ENCODE results near the gene PTPDC1.

Gene PTPDC1

DNA sequence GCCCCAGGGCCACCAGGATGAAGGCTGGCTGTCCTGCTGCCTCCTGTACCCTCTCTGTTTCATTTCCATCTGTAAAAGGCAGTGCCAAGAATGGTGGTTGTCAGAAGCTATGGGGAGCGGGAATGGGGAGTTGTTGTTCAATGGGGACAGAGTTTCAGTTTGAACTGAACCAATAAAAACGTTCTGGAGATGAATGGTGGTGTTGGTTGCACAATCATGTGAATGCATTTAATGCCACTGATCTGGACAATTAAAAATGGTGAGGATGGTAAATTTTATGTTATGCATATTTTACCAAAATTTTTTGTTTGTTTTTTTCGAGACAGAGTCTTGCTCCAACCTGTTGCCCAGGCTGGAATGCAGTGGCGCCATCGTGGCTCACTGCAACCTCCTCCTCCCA, 58.1 kb downstream of the PTPDC1 start:
- DNase-seq, result no peak

- no peak for DNase-seq
These were observed 60.1 kb downstream of the PTPDC1 start for GRCh38 chr9:94144394-94144793.

DNA sequence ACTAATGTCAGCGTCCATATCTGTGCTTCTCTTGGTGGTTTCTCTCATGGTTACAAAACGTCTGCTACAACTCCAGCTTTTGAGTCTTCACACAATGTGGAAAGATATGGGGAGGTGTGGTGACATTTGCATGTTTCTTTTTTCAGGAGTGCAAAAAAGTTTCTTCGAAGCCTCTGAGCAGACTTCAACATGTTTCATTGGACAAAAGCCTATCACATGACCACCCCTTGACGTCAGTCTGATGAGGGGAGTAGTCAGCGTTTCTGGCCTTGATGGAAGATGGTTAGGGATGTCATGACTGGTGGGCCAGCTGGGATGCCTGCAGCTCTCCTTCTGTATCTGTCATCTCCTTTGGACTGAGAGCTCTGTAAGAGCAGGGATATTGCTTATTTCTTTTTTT, 61.4 kb downstream of the PTPDC1 start:
- no peak for DNase-seq

GRCh38 chr9:94147776-94148175, 63.5 kb downstream of the PTPDC1 start:
- no peak for DNase-seq

- DNase-seq, result no peak
These were observed 64.2 kb downstream of the PTPDC1 start for GRCh38 chr9:94148419-94148818.

DNA sequence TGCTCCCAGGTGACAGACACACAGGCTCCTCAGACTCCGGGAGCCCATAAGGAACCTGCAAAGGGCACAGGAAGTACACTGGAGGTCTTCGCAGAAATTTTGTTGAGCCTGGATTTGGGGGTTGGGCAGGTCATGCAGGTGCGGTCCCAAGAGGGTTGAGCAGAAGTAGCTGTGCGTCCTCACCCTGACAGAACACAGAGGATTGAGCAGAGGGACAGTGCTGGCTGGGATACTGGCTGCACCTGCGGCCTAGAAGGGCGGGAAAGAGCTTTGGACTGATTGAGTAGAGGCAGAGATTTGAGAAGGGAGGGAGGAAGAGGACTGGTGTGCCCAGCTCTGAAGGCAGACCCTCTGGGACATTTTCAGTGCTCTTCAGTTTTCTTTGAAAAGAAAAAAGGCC, 65.4 kb downstream of the PTPDC1 start:
- DNase-seq, result no peak

- DNase-seq, result no peak
These were observed 66.1 kb downstream of the PTPDC1 start for GRCh38 chr9:94150279-94150828.

DNA sequence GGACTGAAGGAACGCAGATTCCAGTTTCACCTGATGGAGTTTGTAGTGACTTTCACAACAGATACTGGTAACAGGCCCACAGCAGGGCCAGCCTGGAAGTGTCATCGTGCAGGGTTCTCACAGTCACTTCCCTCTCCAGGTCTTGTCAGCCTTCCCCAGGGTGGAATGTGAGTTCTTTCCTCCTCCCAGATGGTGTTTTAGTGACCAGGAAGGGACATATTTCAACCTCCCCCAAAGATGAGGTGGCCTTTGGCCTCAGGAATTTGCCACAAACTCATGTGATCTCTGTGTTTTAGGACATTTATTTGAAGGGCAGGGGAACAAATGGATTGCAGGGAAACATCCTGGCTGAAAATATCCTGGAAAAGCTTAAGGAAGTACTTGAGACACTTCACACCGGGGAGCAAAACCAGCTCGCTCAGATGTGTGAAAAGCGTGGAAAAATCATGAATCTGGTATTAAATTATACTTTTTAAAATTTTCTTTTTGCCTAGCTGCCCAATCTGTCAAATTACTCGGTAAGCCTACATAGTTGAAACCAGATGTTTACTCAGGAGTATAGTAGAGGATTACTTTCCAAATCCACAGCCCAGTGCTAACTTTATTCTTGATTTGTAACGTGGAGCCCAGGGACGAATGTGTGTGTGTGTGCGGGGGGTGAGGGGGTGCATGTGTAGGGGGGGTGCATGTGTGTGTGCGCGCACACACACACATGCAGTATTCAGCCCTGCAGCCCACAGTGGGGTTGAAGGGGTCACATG, 66.8 kb downstream of the PTPDC1 start:
- DNase-seq, result no peak

GRCh38 chr9:94153905-94154304, 69.6 kb downstream of the PTPDC1 start:
- peak; percentile 24 for DNase-seq

DNA sequence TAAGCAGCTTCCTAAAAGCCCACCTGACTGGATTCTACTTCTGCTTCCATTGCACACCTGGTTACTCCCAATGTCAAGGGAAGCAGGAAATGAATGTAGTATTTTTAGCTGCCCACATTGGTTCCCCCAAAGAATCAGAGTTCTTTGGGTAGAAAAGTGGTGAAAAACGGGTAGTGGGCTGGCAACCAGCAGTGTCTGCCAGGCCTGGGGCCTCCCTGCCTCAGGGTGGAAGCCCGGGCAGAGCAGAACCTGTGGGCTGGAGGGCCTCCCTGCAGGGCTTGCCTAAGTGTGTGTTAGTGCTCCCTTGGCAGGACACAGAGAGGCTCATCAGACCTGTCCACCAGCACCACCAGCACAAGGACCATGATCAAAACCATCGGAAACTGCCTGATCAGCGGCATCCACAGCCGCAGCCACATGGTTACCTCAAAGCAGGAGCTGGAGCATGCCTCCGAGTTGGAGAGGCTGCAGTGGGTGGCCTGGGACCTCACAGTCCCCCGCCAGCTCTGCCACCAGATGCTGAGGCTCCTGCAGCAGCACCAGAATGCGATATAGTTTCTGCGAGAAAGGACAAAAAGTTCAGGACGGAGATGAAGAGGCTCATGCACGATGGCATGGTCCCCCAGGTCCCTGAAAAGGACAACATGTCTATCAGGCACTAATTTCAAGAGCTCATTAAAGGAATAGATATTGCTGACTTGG, 72.2 kb downstream of the PTPDC1 start:
- DNase-seq, result no peak

- DNase-seq, result no peak
These were observed 73.0 kb downstream of the PTPDC1 start for GRCh38 chr9:94157050-94157801.
